ENCODE measurements around the gene CHRM4.

GRCh38 chr11:46376258-46377050 is 15.1 kb downstream of the CHRM4 start:
- TF ChIP-seq ZNF274 (IDR thresholded peaks at IDR 0.05; ENCODE audit: low read depth, low read length): no peak
- TF ChIP-seq YY1 (IDR thresholded peaks at IDR 0.05; ENCODE audit: insufficient read depth, insufficient read length): no peak
- TF ChIP-seq SUZ12 (IDR thresholded peaks at IDR 0.05; ENCODE audit: extremely low read depth, insufficient read depth, insufficient read length): no peak

Measured in NT2/D1 (cell line).